GM23338 (cell line): ENCODE results near the gene ANXA6. TPM values are rescaled to one million over a fixed set of nuclear protein-coding genes. Genes with fewer than 3 reads are reported as not detected.

Source experiments
- ATAC-seq: fragments of 200-7000 bp; cut with Tn5 transposase; 3 replicates; pipeline ENCODE4 v1.9.1; 2020
- DNase-seq: peaks from one replicate; pipeline ENCODE4 v3.0.0-alpha.2; 2015; ENCODE audit warnings: low spot score
- H2AFZ ChIP-seq: fragments of 200-600 bp; sonication (generic); 2 replicates; pipeline ENCODE4 v1.8.0; 2016; ENCODE audit warnings: antibody characterized with exemption, mild to moderate bottlenecking, moderate library complexity
- H3F3A ChIP-seq: fragments of 200-600 bp; sonication (generic); replicated peaks from 2 replicates; pipeline ENCODE4 v1.8.0; 2017; ENCODE audit warnings: antibody characterized with exemption, mixed run types, low read depth
- H3K27ac ChIP-seq: fragments of 200-600 bp; sonication (generic); 2 replicates; pipeline ENCODE4 v1.6.1; 2016; ENCODE audit warnings: low read depth
- H3K27me3 ChIP-seq: fragments of 200-600 bp; sonication (generic); 2 replicates; pipeline ENCODE4 v1.8.0; 2016; ENCODE audit warnings: mild to moderate bottlenecking, mixed run types, moderate library complexity; ENCODE audit not compliant: insufficient read depth
- H3K36me3 ChIP-seq: fragments of 200-600 bp; sonication (generic); 2 replicates; pipeline ENCODE4 v1.8.0; 2016; ENCODE audit warnings: mild to moderate bottlenecking; ENCODE audit not compliant: insufficient read depth
- H3K4me1 ChIP-seq: fragments of 200-600 bp; sonication (generic); 2 replicates; pipeline ENCODE4 v1.8.0; 2016; ENCODE audit warnings: mild to moderate bottlenecking, moderate library complexity; ENCODE audit not compliant: insufficient read depth
- H3K4me2 ChIP-seq: fragments of 200-600 bp; sonication (generic); 2 replicates; pipeline ENCODE4 v1.7.1; 2017; ENCODE audit warnings: mixed run types
- H3K4me3 ChIP-seq: fragments of 200-600 bp; sonication (generic); 2 replicates; pipeline ENCODE4 v1.6.1; 2016; ENCODE audit warnings: mixed run types
- H3K79me2 ChIP-seq: fragments of 200-600 bp; sonication (generic); replicated peaks from 2 replicates; pipeline ENCODE4 v1.8.0; 2017; ENCODE audit warnings: mild to moderate bottlenecking; ENCODE audit not compliant: insufficient read depth
- H3K9me2 ChIP-seq: fragments of 200-600 bp; sonication (generic); 2 replicates; pipeline ENCODE4 v1.8.0; 2017; ENCODE audit not compliant: insufficient read depth
- H4K20me1 ChIP-seq: fragments of 200-600 bp; sonication (generic); replicated peaks from 2 replicates; pipeline ENCODE4 v1.8.0; 2017; ENCODE audit warnings: mild to moderate bottlenecking; ENCODE audit not compliant: insufficient read depth
- H3K27ac Mint-ChIP-seq: 2 replicates; pipeline ENCODE4 v1.8.0; 2020; ENCODE audit warnings: inconsistent platforms, mild to moderate bottlenecking, moderate library complexity, mixed read lengths
- H3K27me3 Mint-ChIP-seq: 3 replicates; pipeline ENCODE4 v1.8.0; 2022; ENCODE audit warnings: low read depth, mild to moderate bottlenecking, moderate library complexity, mixed read lengths, inconsistent platforms; ENCODE audit not compliant: insufficient read depth, poor library complexity
- H3K36me3 Mint-ChIP-seq: 3 replicates; pipeline ENCODE4 v1.8.0; 2021; ENCODE audit warnings: low read depth, mild to moderate bottlenecking, inconsistent platforms, moderate library complexity, mixed read lengths
- H3K4me1 Mint-ChIP-seq: 3 replicates; pipeline ENCODE4 v1.8.0; 2020; ENCODE audit warnings: mild to moderate bottlenecking, inconsistent platforms, mixed read lengths
- H3K4me3 Mint-ChIP-seq: 3 replicates; pipeline ENCODE4 v1.8.0; 2021; ENCODE audit warnings: moderate library complexity, mild to moderate bottlenecking, inconsistent platforms, mixed read lengths
- H3K9me3 Mint-ChIP-seq: 3 replicates; pipeline ENCODE4 v1.8.0; 2020; ENCODE audit warnings: moderate library complexity, mild to moderate bottlenecking, inconsistent platforms, mixed read lengths
- CREB1 ChIP-seq: fragments of 250-450 bp; sonication (Bioruptor Pico); IDR thresholded peaks from 2 replicates; pipeline ENCODE4 v1.5.0; 2020; ENCODE audit warnings: low read depth, mild to moderate bottlenecking, moderate library complexity
- CTCF ChIP-seq, 2 experiments: fragments of 200-600 bp in 1 of 2; sonication (generic) in 1 of 2; conservative IDR thresholded peaks; 2 replicates each; pipeline versions ENCODE4 v1.5.1 to v1.6.1; 2016 to 2017; ENCODE audit warnings: antibody characterized with exemption in 2 of 2, low read depth in 2 of 2, mild to moderate bottlenecking in 2 of 2, moderate library complexity in 1 of 2
- ETS1 ChIP-seq: IDR thresholded peaks from 2 replicates; pipeline ENCODE4 v1.6.1; 2016; ENCODE audit warnings: antibody characterized with exemption
- EZH2 ChIP-seq: fragments of 200-600 bp; sonication (generic); IDR thresholded peaks from one replicate; pipeline ENCODE4 v1.8.0; 2017; ENCODE audit warnings: antibody characterized with exemption, mild to moderate bottlenecking, low read depth; ENCODE audit not compliant: unreplicated experiment
- EZH2phosphoT487 ChIP-seq: fragments of 200-600 bp; sonication (generic); IDR thresholded peaks from one replicate; pipeline ENCODE4 v1.8.1; 2018; ENCODE audit warnings: antibody characterized with exemption; ENCODE audit not compliant: unreplicated experiment
- JUNB ChIP-seq: IDR thresholded peaks from one replicate; pipeline ENCODE4 v1.6.1; 2016; ENCODE audit warnings: antibody characterized with exemption; ENCODE audit not compliant: unreplicated experiment
- NANOG ChIP-seq: IDR thresholded peaks from 2 replicates; pipeline ENCODE4 v1.6.1; 2016; ENCODE audit warnings: antibody characterized with exemption, borderline replicate concordance
- POLR2AphosphoS5 ChIP-seq: IDR thresholded peaks from 2 replicates; pipeline ENCODE4 v1.6.1; 2016; ENCODE audit warnings: antibody characterized with exemption, low read depth
- REST ChIP-seq: IDR thresholded peaks from one replicate; pipeline ENCODE4 v1.6.1; 2018; ENCODE audit warnings: antibody characterized with exemption; ENCODE audit not compliant: unreplicated experiment
- STAT1 ChIP-seq: IDR thresholded peaks from one replicate; pipeline ENCODE4 v1.6.1; 2016; ENCODE audit warnings: antibody characterized with exemption; ENCODE audit not compliant: unreplicated experiment
- ZNF114 ChIP-seq: fragments of 250-450 bp; sonication (Bioruptor Pico); IDR thresholded peaks from 2 replicates; pipeline ENCODE4 v1.5.0; 2020; ENCODE audit warnings: mild to moderate bottlenecking, moderate library complexity
- ZNF331 ChIP-seq: fragments of 250-450 bp; sonication (Bioruptor Pico); IDR thresholded peaks from 2 replicates; pipeline ENCODE4 v1.5.0; 2020; ENCODE audit warnings: low read depth, mild to moderate bottlenecking, moderate library complexity
- ZNF462 ChIP-seq: fragments of 250-450 bp; sonication (Bioruptor Pico); IDR thresholded peaks from 2 replicates; pipeline ENCODE4 v1.5.0; 2020; ENCODE audit warnings: mild to moderate bottlenecking, moderate library complexity
- polyA plus RNA-seq: library from polyadenylated mRNA; unstranded; fragments of >200 nt; fragmentation: Nextera tagmentation; extraction: Ambion mirVana; gene quantifications from 2 replicates; pipeline ENCODE4 v1.2.1, GENCODE V29; 2016
- total RNA-seq: library from RNA; depleted of rRNA; stranded (reverse); fragments of >200 nt; shearing (Covaris generic); gene quantifications from 2 replicates; pipeline ENCODE4 v1.2.3, GENCODE V29; 2014

The ANXA6 gene
- total and polyA plus RNA-seq, 2 experiments from 2014 or later: 26.5 to 110 TPM

- DNase-seq: no peak
- Histone ChIP-seq H3K4me2 (no peak overlapping the region), H3F3A (no peaks in the 10 kb centered on the region), H3K36me3 (no peaks in the 10 kb centered on the region), H4K20me1 (no peaks in the 10 kb centered on the region; the same call in 1 of the 2 replicates), H3K4me1 (no peaks in the 10 kb centered on the region), H3K79me2 (peaks cover 5% of the 10 kb centered on the region; the same call in 1 of the 2 replicates), H3K27ac (no peak overlapping the region), H3K4me3 (no peak overlapping the region), H3K9me2 (no peaks in the 10 kb centered on the region), H2AFZ (no peak overlapping the region), H3K27me3 (no peaks in the 10 kb centered on the region)
- Mint-ChIP-seq H3K9me3 (no peaks in the 10 kb centered on the region), H3K36me3 (peaks cover 8% of the 10 kb centered on the region; the same call in 2 of the 3 replicates), H3K27me3 (peaks cover 6% of the 10 kb centered on the region), H3K4me1 (peaks cover 15% of the 10 kb centered on the region), H3K4me3 (no peak overlapping the region), H3K27ac (no peak overlapping the region)
- TF ChIP-seq POLR2AphosphoS5 (no peak), EZH2 (no peak), CREB1 (CRISPR knock-in tag) (no peak), ZNF331 (CRISPR knock-in tag) (no peak), ZNF462 (no peak), ETS1 (no peak), ZNF114 (CRISPR knock-in tag) (no peak), EZH2phosphoT487 (no peak), STAT1 (no peak), NANOG (no peak), CTCF (conservative IDR thresholded peaks at IDR 0.05; ENCODE audit: low read depth in 2 of 2) (no peak), REST (no peak), JUNB (no peak)
- ATAC-seq: no peak
Observed at GRCh38 chr5:151066920-151067319, 90.7 kb downstream of the ANXA6 start.
